Transverse colon (tissue), 4 donors: ENCODE results near the gene WLS.

Source experiments
- CTCF ChIP-seq, 5 experiments: fragments of 200-600 bp in 3 of 5; fragments of 450-650 bp in 2 of 5; sonication (generic) in 3 of 5; IDR thresholded peaks; 1 replicate in 2 of 5; 2 replicates in 3 of 5; pipeline ENCODE4 v1.5.1; 2016 to 2017; ENCODE audit warnings: antibody characterized with exemption in 5 of 5, inconsistent platforms in 3 of 5, mild to moderate bottlenecking in 2 of 5, moderate library complexity in 1 of 5
- EP300 ChIP-seq: sonication (generic); formaldehyde crosslinking; IDR thresholded peaks from one replicate; pipeline ENCODE4 v1.6.1; 2017; ENCODE audit warnings: antibody characterized with exemption, low read depth
- POLR2A ChIP-seq: fragments of 450-650 bp; IDR thresholded peaks from one replicate; pipeline ENCODE4 v1.6.1; 2016; ENCODE audit warnings: antibody characterized with exemption, mild to moderate bottlenecking, moderate library complexity
- POLR2AphosphoS5 ChIP-seq, 3 donors: sonication (generic); formaldehyde crosslinking; IDR thresholded peaks; one replicate each; pipeline ENCODE4 v1.6.1; 2016; ENCODE audit warnings: antibody characterized with exemption in 3 of 3

GRCh38 chr1:68142461-68142860 lies 89.9 kb downstream of the WLS start:
- TF ChIP-seq POLR2A (no peak), CTCF (IDR thresholded peaks at IDR 0.05) (no peak), POLR2AphosphoS5 (IDR thresholded peaks at IDR 0.05) (no peak), EP300 (no peak)
